Naive B cell (primary cell): ENCODE data around the gene TRAPPC3. TPM values are rescaled to one million over a fixed set of nuclear protein-coding genes. Genes with fewer than 3 reads are reported as not detected.

Experiments
- ATAC-seq, 2 donors: fragments of 150-1000 bp; cut with Tn5 transposase; 2 replicates each; pipeline ENCODE4 v1.10.0; 2021; ENCODE audit warnings: low read depth in 2 of 2, mild to moderate bottlenecking in 2 of 2, moderate library complexity in 2 of 2
- DNase-seq: peaks from one replicate; pipeline ENCODE4 v3.0.0; 2022
- H3K27ac Mint-ChIP-seq, 6 donors: one replicate each; pipeline ENCODE4 v1.8.0; 2020 to 2022; ENCODE audit warnings: mild to moderate bottlenecking in 6 of 6, mixed read lengths in 6 of 6, moderate library complexity in 5 of 6, inconsistent platforms in 2 of 6
- H3K27me3 Mint-ChIP-seq, 3 donors: one replicate each; pipeline ENCODE4 v1.8.0; 2021 to 2022; ENCODE audit warnings: mixed read lengths in 3 of 3, mild to moderate bottlenecking in 1 of 3
- H3K36me3 Mint-ChIP-seq, 2 donors: one replicate each; pipeline ENCODE4 v1.8.0; 2020 to 2022; ENCODE audit warnings: mixed read lengths in 2 of 2, inconsistent platforms in 1 of 2, mild to moderate bottlenecking in 1 of 2
- H3K4me1 Mint-ChIP-seq, 3 donors: one replicate each; pipeline ENCODE4 v1.8.0; 2020 to 2022; ENCODE audit warnings: mixed read lengths in 3 of 3, inconsistent platforms in 1 of 3, mild to moderate bottlenecking in 1 of 3, moderate library complexity in 1 of 3
- H3K4me3 Mint-ChIP-seq, 8 donors: one replicate each; pipeline ENCODE4 v1.8.0; 2020 to 2022; ENCODE audit warnings: mild to moderate bottlenecking in 8 of 8, mixed read lengths in 8 of 8, moderate library complexity in 8 of 8, inconsistent platforms in 2 of 8
- H3K9me3 Mint-ChIP-seq, 7 donors: one replicate each; pipeline ENCODE4 v1.8.0; 2020 to 2022; ENCODE audit warnings: mixed read lengths in 7 of 7, mild to moderate bottlenecking in 5 of 7, inconsistent platforms in 2 of 7, moderate library complexity in 1 of 7
- polyA plus RNA-seq, 6 donors: library from polyadenylated mRNA; unstranded; fragments of 300-500 nt; fragmentation: Illumina TruSeq; gene quantifications; one replicate each; pipeline ENCODE4 v1.2.3, GENCODE V29; 2021; ENCODE audit warnings: low read depth in 6 of 6

The TRAPPC3 gene
- polyA plus RNA-seq, 6 donors from 2014 or later: 103 to 185 (median 109) TPM

DNA sequence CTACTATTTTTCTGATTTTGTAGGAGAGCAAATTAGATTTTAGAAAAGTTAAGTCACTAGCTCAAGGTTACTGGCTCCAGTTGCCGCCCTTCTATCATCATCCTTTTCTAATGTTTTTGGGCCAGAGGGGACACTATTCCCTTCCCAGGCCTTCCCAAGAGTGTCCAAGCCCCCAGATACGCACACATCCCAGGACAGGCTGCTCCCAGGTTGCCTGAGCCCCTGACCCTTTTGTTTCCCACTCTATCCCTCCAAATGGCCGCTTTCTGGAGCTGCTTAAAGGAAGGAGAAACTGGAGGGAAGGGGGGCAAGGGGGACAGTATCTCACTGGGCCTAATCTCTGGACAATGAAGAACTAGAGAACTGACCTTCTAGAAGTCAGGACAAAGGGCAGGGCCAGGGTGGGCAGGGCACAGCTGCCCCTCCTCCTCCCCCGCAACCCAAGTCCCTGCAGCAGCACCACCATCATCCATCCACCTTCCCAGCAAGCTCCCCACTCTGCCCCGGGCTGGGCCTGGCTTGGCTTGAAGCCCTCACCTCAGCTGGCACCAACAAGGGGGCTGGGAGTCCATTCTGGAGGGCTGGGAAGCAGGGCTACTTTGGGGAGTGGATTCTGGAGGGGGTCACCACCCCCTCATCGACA is 5.6 kb upstream of the TRAPPC3 start:
- H3K27ac Mint-ChIP-seq: peak overlapping the region in 4 of 6 donors; percentile 94 to 99 (median 96)
- no peak for DNase-seq

DNA sequence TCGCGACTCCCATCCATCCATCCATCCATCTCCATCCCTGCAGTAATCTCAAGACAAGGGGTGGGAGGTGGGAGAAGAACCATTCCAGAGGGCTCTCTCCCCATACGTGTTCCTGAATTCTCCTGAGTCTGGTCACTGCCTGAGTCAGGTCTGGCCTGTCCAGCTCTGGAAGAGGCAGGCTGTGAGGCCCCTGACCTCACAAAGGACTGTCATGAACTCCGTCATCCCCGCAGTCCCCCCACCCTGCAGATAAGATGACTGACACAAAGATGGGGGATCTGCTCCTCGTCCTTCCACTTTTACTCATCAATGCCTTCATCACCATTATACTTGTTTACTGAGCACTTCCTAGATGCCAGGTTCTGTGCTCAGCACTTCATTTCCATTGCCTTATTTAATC is 5.0 kb upstream of the TRAPPC3 start:
- no peak for DNase-seq
- Mint-ChIP-seq H3K27ac (peak overlapping the region in 4 of 6 donors; percentile 62 to 99 (median 95)), H3K27me3 (no peaks in the 10 kb centered on the region), H3K4me1 (peaks cover 49 to 74% (median 66%) of the 10 kb centered on the region in 3 donors), H3K36me3 (no peaks in the 10 kb centered on the region), H3K9me3 (no peaks in the 10 kb centered on the region), H3K4me3 (peak overlapping the region; percentile 83 to 93 (median 92))
- no peak for ATAC-seq

More for the DNA sequence above, 5.6 kb upstream of the TRAPPC3 start:
- Mint-ChIP-seq H3K9me3 (no peaks in the 10 kb centered on the region), H3K4me3 (peak overlapping the region; percentile 83 to 93 (median 92)), H3K27me3 (no peaks in the 10 kb centered on the region), H3K36me3 (no peaks in the 10 kb centered on the region), H3K4me1 (peaks cover 50 to 74% (median 66%) of the 10 kb centered on the region in 3 donors)
- no peak for ATAC-seq

DNA sequence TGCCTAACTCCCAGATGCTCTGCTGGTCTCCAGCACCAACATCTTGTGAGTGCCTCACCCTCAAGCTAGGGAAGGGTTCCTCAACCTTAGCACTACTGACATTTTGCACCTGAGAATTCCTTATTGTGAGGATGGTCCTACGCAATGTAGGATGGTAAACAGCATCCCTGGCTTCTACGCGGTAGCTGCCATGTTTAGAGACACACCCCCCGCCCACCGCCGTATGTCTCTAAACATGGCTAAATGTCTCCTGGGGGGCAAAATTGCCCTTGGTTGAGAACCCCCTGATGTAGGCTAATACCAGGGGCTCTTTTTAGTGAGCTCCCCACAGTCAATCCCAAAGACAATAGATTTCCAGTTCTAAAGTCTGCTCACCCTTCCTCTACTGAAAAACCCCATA is 4.2 kb upstream of the TRAPPC3 start:
- no peaks in the 10 kb centered on the region for H3K9me3 Mint-ChIP-seq
- peaks cover 50 to 73% (median 70%) of the 10 kb centered on the region in 3 donors for H3K4me1 Mint-ChIP-seq
- no peak for DNase-seq
- ATAC-seq: no peak
- peak overlapping the region in 5 of 8 donors; percentile 36 to 89 (median 55) for H3K4me3 Mint-ChIP-seq
- H3K27ac Mint-ChIP-seq: peak overlapping the region in 2 of 6 donors; percentile 86 to 99
- no peaks in the 10 kb centered on the region for H3K36me3 Mint-ChIP-seq
- H3K27me3 Mint-ChIP-seq: no peaks in the 10 kb centered on the region

DNA sequence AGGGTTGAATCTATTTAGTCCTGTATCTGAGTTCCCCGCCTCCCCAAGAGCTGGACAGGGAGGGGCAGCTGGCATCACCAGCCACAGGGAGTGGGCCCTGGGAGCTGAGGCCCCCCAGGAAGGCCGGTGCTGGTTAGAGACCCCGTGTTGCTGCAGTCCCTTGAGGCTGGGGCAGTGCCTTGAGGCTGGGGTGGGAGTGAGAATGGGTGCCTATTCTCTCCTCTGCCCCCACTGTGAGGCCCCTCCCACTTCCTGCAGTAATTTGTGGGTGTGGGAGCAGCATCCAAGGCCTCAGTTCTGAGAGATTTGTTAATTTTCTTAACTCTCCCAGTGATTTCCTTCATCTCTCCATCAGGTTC is 2.5 kb upstream of the TRAPPC3 start:
- Mint-ChIP-seq H3K27ac (peak overlapping the region in 5 of 6 donors; percentile 20 to 99 (median 76)), H3K4me3 (peak overlapping the region in 6 of 8 donors; percentile 8 to 74 (median 58)), H3K9me3 (no peaks in the 10 kb centered on the region), H3K27me3 (no peaks in the 10 kb centered on the region), H3K36me3 (no peaks in the 10 kb centered on the region), H3K4me1 (peaks cover 44 to 73% (median 68%) of the 10 kb centered on the region in 3 donors)
- no peak for ATAC-seq
- DNase-seq: peak; percentile 15

DNA sequence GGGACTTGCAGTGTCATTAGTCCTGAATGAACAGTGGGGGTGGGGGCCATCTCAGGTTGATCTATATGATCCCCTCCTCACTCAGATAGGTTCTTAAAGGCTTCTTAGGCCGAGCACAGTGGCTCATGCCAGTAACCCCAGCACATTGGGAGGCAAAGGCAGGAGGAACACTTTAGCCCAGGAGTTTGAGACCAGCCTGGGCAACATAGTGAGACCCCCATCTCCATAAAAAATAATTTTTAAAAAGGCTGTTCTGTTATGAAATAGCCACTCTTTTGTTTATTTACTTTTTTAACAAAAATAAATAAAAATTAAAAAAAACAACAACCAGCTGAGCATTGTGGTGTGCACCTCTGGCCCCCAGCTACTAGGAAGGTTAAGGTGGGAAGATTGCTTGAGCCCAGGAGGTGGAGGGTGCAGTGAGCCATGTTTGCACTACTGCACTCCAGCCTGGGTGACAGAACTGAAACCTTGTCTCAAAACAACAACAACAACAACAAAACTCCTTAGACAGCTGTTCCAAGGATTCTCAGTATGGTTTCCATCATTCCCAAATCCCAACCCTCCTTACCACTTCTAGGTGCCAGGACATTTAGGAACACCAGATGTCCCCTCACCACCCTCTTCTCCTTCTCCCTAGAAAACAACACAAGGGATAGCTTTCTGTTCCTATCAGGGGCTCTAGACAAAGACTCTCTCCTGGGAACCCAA is 2.0 kb upstream of the TRAPPC3 start:
- Mint-ChIP-seq H3K27me3 (no peaks in the 10 kb centered on the region), H3K4me3 (peak overlapping the region in 7 of 8 donors; percentile 35 to 100 (median 70)), H3K9me3 (no peaks in the 10 kb centered on the region), H3K4me1 (peaks cover 44 to 71% (median 66%) of the 10 kb centered on the region in 3 donors), H3K27ac (peak overlapping the region in 5 of 6 donors; percentile 76 to 99 (median 99)), H3K36me3 (no peaks in the 10 kb centered on the region)
- DNase-seq (no peak), ATAC-seq (no peak)

DNA sequence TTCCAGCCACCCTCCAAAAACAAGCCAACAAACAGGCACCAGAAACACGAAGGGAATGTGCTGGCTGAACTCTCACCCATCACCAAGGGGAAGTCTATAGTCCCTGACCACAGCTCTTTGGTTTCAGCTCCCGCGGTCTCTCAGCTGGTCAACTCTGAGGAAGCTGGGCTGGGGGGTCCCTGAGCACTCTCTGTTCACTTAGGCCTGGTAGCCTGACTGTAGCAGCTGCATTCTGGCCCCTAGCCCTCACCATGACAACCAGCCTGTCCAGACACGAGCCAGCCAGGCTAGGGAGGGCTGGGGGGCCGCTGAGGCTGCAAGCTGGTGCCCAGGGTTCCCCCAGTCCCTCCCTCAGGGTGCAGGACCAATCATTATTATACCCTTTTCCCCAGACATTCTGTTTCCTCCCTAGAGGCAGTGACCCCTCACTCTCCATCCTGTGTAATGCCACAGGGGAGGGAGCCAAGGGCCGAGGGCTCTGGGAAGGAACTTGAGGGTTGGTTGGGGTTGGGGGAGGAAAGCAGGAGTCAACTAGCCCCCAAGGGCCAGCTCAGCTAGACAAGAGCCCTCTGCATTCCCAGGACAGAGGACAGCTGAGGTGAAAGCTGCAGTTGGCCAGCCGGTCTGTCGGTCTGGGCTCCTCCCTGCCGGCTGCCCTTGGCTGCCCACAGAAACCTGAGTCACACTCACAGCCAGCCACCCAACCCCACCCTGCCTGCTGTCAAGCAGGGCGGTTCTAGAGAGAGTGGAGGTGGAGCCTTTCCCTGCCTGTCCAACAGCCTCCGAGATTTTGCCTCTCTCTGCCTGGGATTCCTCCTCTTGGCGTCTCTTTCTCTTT is 1.2 kb upstream of the TRAPPC3 start:
- Mint-ChIP-seq H3K36me3 (no peaks in the 10 kb centered on the region), H3K4me1 (peaks cover 44 to 71% (median 66%) of the 10 kb centered on the region in 3 donors), H3K27ac (peak overlapping the region; percentile 98 to 100 (median 99)), H3K27me3 (no peaks in the 10 kb centered on the region), H3K4me3 (peak overlapping the region in 7 of 8 donors; percentile 94 to 100 (median 99)), H3K9me3 (no peaks in the 10 kb centered on the region)
- ATAC-seq (peak in 1 of 2 donors; percentile 7), DNase-seq (peak; percentile 37)

DNA sequence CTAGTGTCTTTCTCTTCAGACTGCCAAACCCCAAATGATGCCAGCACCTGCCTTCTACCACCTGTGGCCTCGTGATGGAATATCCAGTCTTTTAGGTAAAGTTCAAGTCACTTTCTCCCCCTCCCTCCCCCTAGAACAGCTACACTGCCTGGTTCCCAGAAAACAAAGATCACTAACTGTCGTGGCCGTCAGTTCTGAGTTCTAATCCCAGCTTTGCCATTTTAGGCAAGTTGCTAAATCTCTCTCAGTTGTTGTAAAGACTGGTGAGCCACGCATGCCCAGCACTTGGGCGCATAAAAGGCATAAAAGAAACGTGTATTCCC is 648 bp upstream of the TRAPPC3 start:
- ATAC-seq (no peak), DNase-seq (peak; percentile 7)
- no peaks in the 10 kb centered on the region for H3K36me3 Mint-ChIP-seq
- no peaks in the 10 kb centered on the region for H3K27me3 Mint-ChIP-seq
- peak overlapping the region; percentile 94 to 100 (median 98) for H3K4me3 Mint-ChIP-seq
- H3K4me1 Mint-ChIP-seq: peaks cover 44 to 69% (median 61%) of the 10 kb centered on the region in 3 donors
- peak overlapping the region; percentile 98 to 100 (median 99) for H3K27ac Mint-ChIP-seq
- no peaks in the 10 kb centered on the region for H3K9me3 Mint-ChIP-seq

DNA sequence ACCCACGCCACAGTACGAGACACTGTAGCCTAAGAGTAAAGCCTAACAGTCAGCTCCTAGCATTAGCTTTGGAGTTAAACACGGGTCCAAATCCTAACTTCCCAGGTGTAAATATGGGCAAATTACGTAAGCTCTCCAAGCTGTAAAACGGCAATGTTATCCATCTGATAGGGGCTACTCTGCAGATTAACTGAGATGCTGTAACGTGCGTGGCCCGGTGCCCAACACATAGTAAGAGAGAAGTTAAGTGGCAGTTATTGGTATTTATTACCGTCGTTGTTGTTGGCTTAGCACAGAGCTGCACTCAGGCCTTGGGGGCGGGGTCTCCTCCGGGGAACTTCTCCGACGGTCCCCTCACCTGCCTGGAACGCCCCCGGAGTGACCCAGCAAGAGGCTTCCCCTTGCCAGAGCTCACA is 457 bp downstream of the TRAPPC3 start:
- Mint-ChIP-seq H3K36me3 (no peaks in the 10 kb centered on the region), H3K27me3 (no peaks in the 10 kb centered on the region), H3K9me3 (no peaks in the 10 kb centered on the region), H3K4me3 (peak overlapping the region; percentile 94 to 100 (median 98)), H3K4me1 (peaks cover 39 to 61% (median 53%) of the 10 kb centered on the region in 3 donors), H3K27ac (peak overlapping the region; percentile 98 to 100 (median 99))
- DNase-seq: no peak
- ATAC-seq: no peak

DNA sequence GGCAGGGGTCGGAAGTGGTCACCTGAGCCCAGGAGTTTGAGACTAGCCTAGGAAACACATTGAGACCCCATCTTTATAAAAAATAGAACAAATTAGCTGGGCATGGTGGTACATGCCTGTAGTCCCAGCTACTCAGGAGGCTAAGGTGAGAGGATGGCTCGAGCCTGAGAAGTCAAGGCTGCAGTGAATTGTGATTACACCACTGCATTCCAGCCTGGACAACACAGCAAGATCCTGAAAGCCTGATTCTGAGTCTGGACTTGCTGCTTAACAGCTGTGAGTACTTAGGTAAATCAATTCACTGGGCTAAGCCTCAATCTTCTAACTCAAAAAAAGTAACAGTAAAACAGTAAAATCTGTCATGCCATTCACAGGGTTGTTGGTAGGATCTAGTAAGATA is 4.9 kb downstream of the TRAPPC3 start:
- Mint-ChIP-seq H3K4me3 (peak overlapping the region in 2 of 8 donors; percentile 10 to 53), H3K36me3 (peaks cover 0 to 6% of the 10 kb centered on the region in 2 donors), H3K9me3 (no peaks in the 10 kb centered on the region), H3K27ac (peak overlapping the region in 1 of 6 donors; percentile 37), H3K4me1 (peaks cover 18 to 48% (median 38%) of the 10 kb centered on the region in 3 donors), H3K27me3 (no peaks in the 10 kb centered on the region)
- ATAC-seq (no peak), DNase-seq (no peak)

DNA sequence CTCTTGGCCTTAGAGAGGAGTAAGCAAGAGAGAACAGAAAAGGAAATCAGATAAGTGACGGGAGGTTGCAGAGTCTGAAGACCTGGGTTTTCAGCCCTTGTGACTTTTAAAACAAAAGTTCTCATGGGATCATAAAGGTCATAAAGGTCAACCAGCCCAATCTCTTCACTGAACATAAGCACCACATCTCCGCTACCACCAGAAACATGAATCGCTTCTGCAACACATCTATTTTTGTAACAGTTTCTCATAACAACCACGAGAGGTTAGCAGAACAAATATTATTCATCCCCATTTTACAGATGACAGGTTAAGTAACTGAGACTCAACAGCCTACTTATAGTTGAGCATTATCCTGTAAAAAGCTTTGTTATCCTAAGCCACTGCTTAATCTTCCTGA is 5.9 kb downstream of the TRAPPC3 start:
- Mint-ChIP-seq H3K27ac (peak overlapping the region in 1 of 6 donors; percentile 7), H3K9me3 (no peaks in the 10 kb centered on the region), H3K27me3 (no peaks in the 10 kb centered on the region), H3K4me1 (peaks cover 11 to 41% (median 29%) of the 10 kb centered on the region in 3 donors), H3K36me3 (peaks cover 0 to 8% of the 10 kb centered on the region in 2 donors), H3K4me3 (peak overlapping the region in 1 of 8 donors; percentile 29)
- DNase-seq (no peak), ATAC-seq (no peak)

DNA sequence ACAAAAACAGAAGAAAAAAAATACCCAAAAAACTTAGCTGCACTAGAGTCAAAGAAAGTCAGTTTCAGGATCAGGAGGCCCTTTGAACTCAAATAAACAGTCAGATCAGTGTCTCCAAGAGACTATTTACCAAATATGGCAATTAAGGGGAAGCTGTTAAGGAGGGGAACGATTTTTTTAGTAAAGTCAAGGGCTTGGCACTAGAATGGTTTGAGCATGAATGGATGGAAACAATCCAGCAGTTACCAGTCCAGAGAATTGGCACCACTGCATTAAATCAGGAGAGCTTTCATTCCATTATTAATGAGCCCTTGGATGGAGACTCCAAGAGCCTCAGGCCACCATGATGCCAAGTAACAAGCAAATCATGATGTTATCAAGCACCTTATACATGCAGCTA is 7.2 kb downstream of the TRAPPC3 start:
- no peak for DNase-seq
- H3K4me3 Mint-ChIP-seq: no peak overlapping the region
- H3K4me1 Mint-ChIP-seq: peaks cover 3 to 30% (median 18%) of the 10 kb centered on the region in 3 donors
- H3K9me3 Mint-ChIP-seq: no peaks in the 10 kb centered on the region
- H3K36me3 Mint-ChIP-seq: peaks cover 0 to 8% of the 10 kb centered on the region in 2 donors
- H3K27ac Mint-ChIP-seq: peak overlapping the region in 1 of 6 donors; percentile 80
- no peaks in the 10 kb centered on the region for H3K27me3 Mint-ChIP-seq
- no peak for ATAC-seq

DNA sequence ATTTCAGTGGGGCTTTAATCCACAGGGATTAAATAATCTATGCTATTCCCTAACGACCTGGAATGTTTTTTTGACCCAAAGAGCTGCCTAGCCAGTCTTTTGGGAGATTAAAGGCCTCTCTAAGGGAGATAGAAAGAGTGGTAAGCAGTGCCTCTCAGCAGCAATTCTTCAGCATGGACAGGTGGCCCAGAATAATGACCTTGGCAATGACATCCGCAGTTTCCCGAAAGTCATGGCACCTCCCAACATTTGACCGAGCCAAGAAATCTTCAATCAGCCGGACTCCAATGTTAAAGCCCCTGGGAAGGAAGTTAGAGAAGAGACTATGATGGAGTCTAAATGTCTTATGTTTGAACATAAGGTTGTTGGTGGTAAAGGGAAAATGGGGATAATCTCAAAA is 9.8 kb downstream of the TRAPPC3 start:
- Mint-ChIP-seq H3K9me3 (no peaks in the 10 kb centered on the region), H3K27me3 (no peaks in the 10 kb centered on the region), H3K4me1 (peaks cover 3 to 25% (median 13%) of the 10 kb centered on the region in 3 donors), H3K4me3 (no peak overlapping the region), H3K27ac (no peak overlapping the region), H3K36me3 (peaks cover 0 to 8% of the 10 kb centered on the region in 2 donors)
- DNase-seq (no peak), ATAC-seq (no peak)

DNA sequence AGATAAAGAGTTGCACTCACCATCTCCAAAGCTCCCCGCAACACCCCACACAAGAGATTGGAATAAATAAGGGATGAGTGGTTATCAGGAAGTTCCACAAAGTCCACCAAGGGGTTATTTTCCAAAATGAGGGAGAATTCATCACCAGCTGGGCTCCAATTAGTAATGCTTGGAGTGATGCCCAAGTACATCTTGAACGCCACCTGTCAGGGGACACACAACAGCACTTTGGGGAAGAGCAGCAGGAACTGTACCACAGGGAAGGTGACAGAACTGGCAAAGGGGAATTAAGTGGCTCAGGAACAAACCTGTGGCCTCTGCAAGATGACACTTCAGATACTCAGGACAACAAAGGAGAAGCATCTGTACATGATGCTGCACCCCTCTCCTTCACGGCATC is 11.5 kb downstream of the TRAPPC3 start:
- Mint-ChIP-seq H3K9me3 (no peaks in the 10 kb centered on the region), H3K27me3 (no peaks in the 10 kb centered on the region), H3K4me3 (no peak overlapping the region), H3K36me3 (peaks cover 0 to 8% of the 10 kb centered on the region in 2 donors), H3K27ac (no peak overlapping the region), H3K4me1 (peaks cover 0 to 21% (median 7%) of the 10 kb centered on the region in 3 donors)
- ATAC-seq (no peak), DNase-seq (no peak)
